Measurements from ENCODE around the gene CWF19L1. TPM values are rescaled to one million over a fixed set of nuclear protein-coding genes. Genes with fewer than 3 reads are reported as not detected.

Gene CWF19L1
- total RNA-seq, 1 donor from 2014 or later: 53.3 TPM

- ChIA-PET CTCF (no interaction called here), POLR2A (no interaction called here)
- TF ChIP-seq CTCF (IDR thresholded peaks at IDR 0.05): no peak
- H3K4me1 Mint-ChIP-seq: no peaks in the 10 kb centered on the region
- DNase-seq: no peak
- H3K36me3 Mint-ChIP-seq (ENCODE audit: low read depth): peaks cover 79% of the 10 kb centered on the region
- ATAC-seq (ENCODE audit: low read depth): no peak
- no peaks in the 10 kb centered on the region for H3K27me3 Mint-ChIP-seq
- no peak overlapping the region for H3K4me3 Mint-ChIP-seq
- H3K27ac Mint-ChIP-seq: no peak overlapping the region
- no peaks in the 10 kb centered on the region for H3K9me3 Mint-ChIP-seq
- intact Hi-C loops (cut with micrococcal nuclease): no loop called here
Measured at GRCh38 chr10:100248820-100249219, 18.6 kb downstream of the CWF19L1 start.

GRCh38 chr10:100245484-100246220, 21.8 kb downstream of the CWF19L1 start:
- no peak for TF ChIP-seq CTCF (IDR thresholded peaks at IDR 0.05)
- ChIA-PET POLR2A (no interaction called here), CTCF (no interaction called here)
- ATAC-seq (ENCODE audit: low read depth) (no peak), DNase-seq (no peak)
- Mint-ChIP-seq H3K4me3 (no peak overlapping the region), H3K27ac (no peak overlapping the region), H3K36me3 (ENCODE audit: low read depth) (peaks cover 82% of the 10 kb centered on the region), H3K4me1 (no peaks in the 10 kb centered on the region), H3K27me3 (no peaks in the 10 kb centered on the region), H3K9me3 (no peaks in the 10 kb centered on the region)
- intact Hi-C loops (cut with micrococcal nuclease): no loop called here

GRCh38 chr10:100239851-100240250, 27.6 kb downstream of the CWF19L1 start:
- ChIA-PET CTCF (interaction anchor here (0.7 kb wide), 1 partner anchor 394 kb away, joined by 3 read pairs; no protein-coding TSS in a partner anchor), POLR2A (interaction anchor here (0.8 kb wide), 1 partner anchor 27 kb away, joined by 3 read pairs; the partner anchor contains the start of gene CWF19L1)
- Mint-ChIP-seq H3K27me3 (no peaks in the 10 kb centered on the region), H3K36me3 (ENCODE audit: low read depth) (peaks cover 80% of the 10 kb centered on the region), H3K4me1 (no peaks in the 10 kb centered on the region), H3K4me3 (no peak overlapping the region), H3K27ac (no peak overlapping the region), H3K9me3 (no peaks in the 10 kb centered on the region)
- intact Hi-C loops (cut with micrococcal nuclease): no loop called here
- no peak for TF ChIP-seq CTCF (IDR thresholded peaks at IDR 0.05)
- DNase-seq (no peak), ATAC-seq (ENCODE audit: low read depth) (no peak)

GRCh38 chr10:100238429-100238828, 29.0 kb downstream of the CWF19L1 start:
- POLR2A ChIA-PET: no interaction called here
- H3K36me3 Mint-ChIP-seq (ENCODE audit: low read depth): peaks cover 83% of the 10 kb centered on the region
- H3K27me3 Mint-ChIP-seq: no peaks in the 10 kb centered on the region
- CTCF ChIA-PET: no interaction called here
- no peak overlapping the region for H3K4me3 Mint-ChIP-seq
- DNase-seq (no peak), ATAC-seq (ENCODE audit: low read depth) (no peak)
- no peak overlapping the region for H3K27ac Mint-ChIP-seq
- TF ChIP-seq CTCF (IDR thresholded peaks at IDR 0.05): no peak
- intact Hi-C loops (cut with micrococcal nuclease): no loop called here
- H3K9me3 Mint-ChIP-seq: no peaks in the 10 kb centered on the region
- H3K4me1 Mint-ChIP-seq: peaks cover 1% of the 10 kb centered on the region

GRCh38 chr10:100232101-100232500, 35.3 kb downstream of the CWF19L1 start:
- CTCF ChIA-PET: no interaction called here
- TF ChIP-seq CTCF (IDR thresholded peaks at IDR 0.05): no peak
- DNase-seq: no peak
- Mint-ChIP-seq H3K4me1 (peaks cover 29% of the 10 kb centered on the region), H3K27me3 (no peaks in the 10 kb centered on the region), H3K9me3 (peaks cover 4% of the 10 kb centered on the region), H3K27ac (no peak overlapping the region), H3K4me3 (no peak overlapping the region), H3K36me3 (ENCODE audit: low read depth) (peaks cover 55% of the 10 kb centered on the region)
- intact Hi-C loops (cut with micrococcal nuclease): no loop called here
- no peak for ATAC-seq (ENCODE audit: low read depth)
- POLR2A ChIA-PET: interaction anchor here (1.6 kb wide), 1 partner anchor 500 kb away, joined by 3 read pairs; the partner anchor contains the start of genes COX15 and CUTC

Measured in activated B cell treated with CpG ODN at 0.5 μM for 24 hours (primary cell).